ENCODE data around the gene ERP27.
A peak's percentile ranks its signal among the peaks of the same experiment; 100 is the strongest.

Gene ERP27

DNA sequence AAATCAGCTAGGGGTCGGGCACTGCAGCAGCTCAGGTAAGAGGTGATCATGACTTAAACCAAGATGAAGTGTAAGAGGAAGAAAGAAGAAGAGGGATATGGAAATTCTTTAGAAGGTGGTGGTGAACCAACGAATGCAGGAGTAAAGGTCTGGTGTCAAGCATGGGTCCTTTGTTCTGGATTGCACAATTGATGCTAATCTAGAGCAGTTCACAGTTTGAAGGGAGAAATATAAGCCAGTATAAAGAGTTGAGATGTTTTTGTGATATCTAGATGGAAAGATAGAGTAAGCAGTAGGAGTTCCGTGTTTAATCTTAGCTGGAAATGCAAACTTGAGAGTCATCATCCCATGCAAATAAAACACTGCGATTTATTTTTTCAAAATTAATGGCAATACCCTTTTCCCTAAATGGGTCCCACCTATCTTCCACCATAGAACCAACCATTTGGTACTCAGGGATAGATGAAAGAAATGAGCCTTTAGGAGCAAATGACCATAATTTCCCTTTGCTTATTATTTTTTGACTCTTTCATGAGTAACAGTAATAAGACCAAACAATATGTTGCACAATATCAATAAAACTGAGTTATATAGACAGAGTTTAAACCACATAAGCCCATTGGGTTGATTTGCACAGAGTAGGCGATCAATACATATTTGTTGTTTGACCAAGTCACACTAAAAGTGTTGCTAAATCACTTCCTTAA, 37.7 kb downstream of the ERP27 start:
- no peak for DNase-seq

DNA sequence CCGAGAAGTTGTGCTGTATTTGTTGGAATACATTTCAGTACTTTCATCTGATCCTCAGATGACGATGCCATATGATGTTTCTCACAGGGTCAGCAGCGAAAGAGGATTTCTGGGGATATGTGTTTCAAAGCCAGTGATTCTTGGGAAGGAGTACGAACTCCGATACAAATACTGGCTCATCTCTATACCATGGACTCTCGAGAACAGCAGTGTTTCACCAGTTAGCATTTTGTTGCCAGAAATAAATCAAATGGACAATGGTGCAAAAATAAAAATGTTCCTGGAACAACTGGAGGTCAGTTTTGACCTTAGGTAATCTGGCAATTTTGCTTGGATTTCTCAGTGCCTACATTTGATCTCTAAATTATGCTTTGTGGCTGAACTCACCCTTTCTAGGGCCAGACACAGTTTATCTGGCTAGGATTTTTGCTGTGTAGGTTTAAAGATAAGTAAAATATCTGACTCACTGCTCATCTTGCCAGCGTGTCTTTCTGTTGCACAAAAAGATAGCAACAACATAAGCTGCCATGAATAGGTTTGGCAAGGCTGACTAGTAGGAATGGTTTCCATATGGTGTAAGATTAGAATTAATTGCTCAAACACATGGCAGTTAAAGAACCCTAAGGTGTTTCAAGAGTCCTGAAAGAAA, 41.7 kb downstream of the ERP27 start:
- DNase-seq, result no peak

GRCh38 chr12:14893506-14894250, 44.7 kb downstream of the ERP27 start:
- no peak for DNase-seq

DNA sequence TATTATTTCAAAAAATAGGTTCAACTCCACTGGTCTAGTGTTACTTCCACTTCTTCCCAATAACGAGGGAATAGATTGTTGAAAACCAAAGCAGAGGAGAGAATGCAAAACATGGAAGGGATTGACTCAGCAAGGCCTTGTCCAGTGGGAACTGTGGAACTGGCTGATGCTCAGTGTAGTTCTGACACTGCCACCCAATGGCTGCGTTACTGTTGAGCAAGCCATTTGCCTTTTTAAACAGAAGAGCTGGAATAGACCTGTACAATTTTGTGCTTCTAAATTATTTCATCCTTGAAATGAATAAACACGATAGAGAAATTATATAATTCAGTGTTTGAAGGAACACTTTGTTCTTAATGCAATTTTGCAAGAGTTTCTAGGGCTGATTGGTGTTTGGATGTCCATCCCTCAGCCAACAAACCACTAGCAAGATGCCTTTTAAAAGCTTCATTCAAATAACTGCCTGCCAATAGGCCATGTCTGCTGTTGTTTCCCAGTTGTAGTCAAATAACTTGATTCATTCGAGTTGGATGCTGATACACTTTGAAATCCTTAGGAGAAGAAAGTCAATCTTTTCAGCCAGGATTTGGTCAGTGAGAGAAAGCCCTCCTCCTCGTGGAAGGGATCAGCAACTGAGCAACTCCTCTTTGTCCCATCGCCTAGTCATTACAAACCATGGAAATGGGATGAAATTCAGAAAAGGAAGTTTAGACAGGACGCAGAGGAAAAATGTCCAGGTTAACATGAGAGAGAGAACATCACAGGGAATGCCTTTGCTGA, 45.4 kb downstream of the ERP27 start:
- DNase-seq, result peak; percentile 9

GRCh38 chr12:14890701-14891100, 47.6 kb downstream of the ERP27 start:
- DNase-seq, result no peak

GRCh38 chr12:14886271-14886670, 52.1 kb downstream of the ERP27 start:
- DNase-seq, result no peak

GRCh38 chr12:14885718-14886221, 52.6 kb downstream of the ERP27 start, which contains the start of gene MGP:
Gene MGP, minus strand, starts transcription at chr12:14885854. Its CDS starts 63 bp downstream, at chr12:14885791.
- peak; percentile 20 for DNase-seq

DNA sequence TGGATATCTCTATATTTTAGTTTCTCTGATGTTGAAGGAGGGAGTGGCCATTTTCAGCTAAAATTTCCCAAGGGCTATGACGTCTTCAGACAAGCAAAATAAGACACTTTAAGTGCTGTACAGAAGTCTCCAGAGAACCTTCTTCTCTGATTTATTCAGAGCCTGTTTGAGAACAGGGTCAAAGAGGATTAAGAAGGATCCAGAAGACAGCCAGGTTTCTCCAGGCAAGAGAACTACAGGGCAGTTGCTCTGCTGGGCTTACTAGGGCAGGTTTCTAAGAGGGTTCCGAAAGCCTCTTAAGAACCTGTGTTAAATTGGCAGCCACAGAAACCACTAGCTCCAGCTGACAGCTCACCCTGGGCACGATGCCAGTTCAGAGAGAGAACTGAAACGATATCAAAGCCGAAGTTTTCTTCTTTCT, 53.9 kb downstream of the ERP27 start:
- peak; percentile 72 for DNase-seq

GRCh38 chr12:14883686-14884085, 54.7 kb downstream of the ERP27 start:
- peak; percentile 71 for DNase-seq

- DNase-seq, result no peak
Measured at GRCh38 chr12:14880890-14881453, 57.4 kb downstream of the ERP27 start.

DNA sequence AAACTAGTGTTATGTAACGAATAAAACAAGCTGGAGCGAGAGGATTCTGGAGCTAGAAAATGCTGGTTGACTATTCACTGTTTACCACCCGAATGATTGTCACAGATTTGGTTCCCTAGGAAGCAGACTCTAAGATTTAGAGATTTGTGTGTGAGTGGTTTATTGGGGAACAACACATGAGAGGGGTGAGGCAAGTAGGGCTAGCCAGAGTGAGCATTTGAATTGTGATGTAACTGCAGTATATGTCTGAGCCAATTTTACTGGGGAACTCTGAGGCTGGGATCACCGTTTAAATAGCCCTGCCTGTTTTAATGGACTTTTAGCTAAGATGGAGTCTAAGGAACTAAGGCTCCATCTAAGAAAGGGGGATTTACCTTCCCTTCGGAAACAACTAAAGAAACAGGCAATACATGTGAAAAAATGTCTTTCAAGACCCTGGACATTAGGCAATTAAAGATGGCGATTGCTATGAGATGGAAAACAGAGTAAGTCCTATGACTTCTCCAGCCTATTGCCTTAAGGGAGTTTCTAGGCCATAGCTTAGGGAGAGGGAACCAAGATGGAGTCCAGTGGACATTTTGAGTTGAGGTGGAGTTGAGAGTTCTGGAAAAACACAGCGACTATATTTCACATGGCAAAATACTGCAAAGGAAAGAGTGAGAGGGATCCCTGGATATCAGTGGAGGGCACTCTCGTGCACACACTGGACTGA, 59.0 kb downstream of the ERP27 start:
- DNase-seq, result no peak

- DNase-seq, result no peak
Measured at GRCh38 chr12:14878488-14878887, 59.8 kb downstream of the ERP27 start.

DNA sequence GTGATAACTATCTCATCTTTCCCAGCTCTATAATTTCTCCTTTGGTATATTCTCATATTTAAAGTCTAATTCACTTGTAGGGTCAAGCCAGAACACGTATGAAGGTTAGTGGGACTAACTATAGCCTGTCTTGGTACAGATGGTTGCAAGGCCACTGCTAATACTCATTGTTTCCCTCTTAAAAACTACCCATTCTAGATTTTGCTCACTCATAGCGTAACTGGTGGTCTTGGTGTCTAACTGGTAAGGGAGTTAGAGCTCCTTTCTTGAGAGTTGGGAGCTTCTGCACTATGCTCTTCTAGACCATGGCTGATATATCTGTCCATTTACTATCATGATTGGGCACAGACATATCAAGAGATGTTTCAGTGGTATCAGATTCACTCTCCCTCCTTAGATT, 61.5 kb downstream of the ERP27 start:
- DNase-seq, result no peak

DNA sequence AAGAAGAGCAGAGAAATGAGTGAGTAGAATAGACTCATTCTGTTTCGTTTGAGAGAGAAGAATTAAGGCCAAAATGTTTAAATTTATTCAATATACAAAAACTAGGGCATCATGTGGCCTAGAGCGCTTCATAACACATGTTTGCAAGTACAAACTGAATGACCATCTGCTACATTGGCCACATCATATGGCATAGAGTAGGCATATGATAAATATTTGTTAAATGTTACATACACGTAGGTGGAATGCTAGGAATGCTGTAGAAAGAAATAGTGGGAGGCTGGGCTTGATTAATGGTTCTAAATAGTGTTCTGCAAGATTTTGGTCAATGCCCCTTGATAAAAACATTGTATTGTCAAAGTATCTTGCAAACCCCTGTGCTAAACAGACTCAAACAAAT, 63.5 kb downstream of the ERP27 start:
- DNase-seq, result no peak

- DNase-seq, result no peak
Measured at GRCh38 chr12:14873440-14874185, 64.7 kb downstream of the ERP27 start.

- no peak for DNase-seq
Measured at GRCh38 chr12:14871886-14872285, 66.5 kb downstream of the ERP27 start.

- DNase-seq, result no peak
Measured at GRCh38 chr12:14871247-14871646, 67.1 kb downstream of the ERP27 start.

GRCh38 chr12:14868916-14869506, 69.3 kb downstream of the ERP27 start:
- DNase-seq, result no peak
